HL-60 (cell line): ENCODE data around the gene KDM6A.

Experiments
- DNase-seq, 2 experiments: peaks; one replicate each; pipeline ENCODE4 v3.0.0-alpha.2; 2010 to 2020; ENCODE audit warnings: low read depth in 1 of 2, low spot score in 1 of 2
- H3K27ac ChIP-seq: fragments of 250-450 bp; sonication (Bioruptor Pico); replicated peaks from 2 replicates; pipeline ENCODE4 v1.5.1; 2020; ENCODE audit warnings: mild to moderate bottlenecking, moderate library complexity
- H3K27me3 ChIP-seq: fragments of 250-450 bp; sonication (Bioruptor Pico); 2 replicates; pipeline ENCODE4 v1.5.1; 2021; ENCODE audit warnings: mild to moderate bottlenecking, moderate library complexity; ENCODE audit not compliant: insufficient read depth, poor library complexity, severe bottlenecking
- H3K4me3 ChIP-seq: replicated peaks from 2 replicates; pipeline ENCODE4 v1.5.1; 2011; ENCODE audit warnings: mild to moderate bottlenecking, control low read depth, low read length; ENCODE audit not compliant: insufficient read depth
- CTCF ChIP-seq: IDR thresholded peaks from one replicate; pipeline ENCODE4 v1.5.1; 2011; ENCODE audit warnings: low read length, control low read depth, inconsistent platforms; ENCODE audit not compliant: insufficient read depth
- GABPA ChIP-seq: IDR thresholded peaks from 2 replicates; pipeline ENCODE4 v1.6.1; 2012; ENCODE audit warnings: low read depth
- POLR2AphosphoS5 ChIP-seq: IDR thresholded peaks from 2 replicates; pipeline ENCODE4 v1.6.1; 2012; ENCODE audit warnings: low read depth
- REST ChIP-seq: IDR thresholded peaks from 2 replicates; pipeline ENCODE4 v1.6.1; 2012; ENCODE audit warnings: low read depth; ENCODE audit not compliant: insufficient replicate concordance
- SPI1 ChIP-seq: IDR thresholded peaks from 2 replicates; pipeline ENCODE4 v1.6.1; 2012; ENCODE audit warnings: low read depth, mild to moderate bottlenecking, borderline replicate concordance

Gene KDM6A

DNA sequence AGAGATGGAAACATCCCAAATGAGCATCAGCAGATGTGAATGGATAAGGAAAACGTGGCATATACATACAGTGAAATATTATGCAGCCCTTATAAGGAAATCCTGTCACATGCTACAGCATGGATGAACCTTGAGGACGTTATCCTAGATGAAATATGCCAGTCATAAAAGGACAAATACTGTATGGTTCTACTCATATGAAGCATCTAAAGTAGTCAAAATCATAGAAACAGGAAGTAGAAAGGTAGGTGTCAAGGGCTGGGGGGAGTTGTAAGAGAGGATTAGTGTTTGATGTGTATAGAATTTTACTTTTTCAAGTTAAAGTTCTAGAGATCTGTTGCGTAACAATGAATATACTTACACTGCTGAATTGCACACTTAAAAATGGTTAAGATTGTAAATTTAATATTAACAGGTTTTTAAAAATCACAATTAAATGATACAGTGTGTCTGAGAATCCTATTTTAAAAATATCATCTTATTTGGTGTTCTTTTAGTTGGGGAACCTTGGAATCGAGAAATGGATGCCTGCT lies 58.5 kb downstream of the KDM6A start:
- TF ChIP-seq CTCF (no peak), REST (no peak), GABPA (no peak), POLR2AphosphoS5 (no peak), SPI1 (no peak)
- Histone ChIP-seq H3K4me3 (no peak overlapping the region), H3K27ac (no peak overlapping the region), H3K27me3 (no peaks in the 10 kb centered on the region)
- no peak for DNase-seq

DNA sequence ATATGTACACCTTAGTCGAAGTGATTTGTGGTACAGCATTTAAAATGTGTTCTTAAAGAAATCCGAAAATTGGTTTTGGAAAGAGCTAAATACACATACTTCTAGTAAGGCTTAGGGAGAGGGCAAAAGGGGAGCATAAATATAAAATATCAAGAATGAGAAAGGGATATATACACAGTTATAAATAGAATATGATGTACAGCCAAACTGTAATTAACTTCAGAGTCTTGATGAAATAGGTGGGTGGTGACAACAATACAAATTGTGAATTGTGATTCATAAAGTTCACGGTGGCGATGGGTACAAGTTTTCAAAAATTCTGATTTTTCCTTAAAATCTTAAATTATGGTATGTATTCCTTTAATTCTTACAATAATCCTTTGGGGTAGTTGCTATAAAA lies 62.2 kb downstream of the KDM6A start:
- no peak for DNase-seq
- H3K27me3 ChIP-seq: no peaks in the 10 kb centered on the region
- no peak overlapping the region for H3K27ac ChIP-seq
- TF ChIP-seq SPI1 (no peak), GABPA (no peak), CTCF (no peak), POLR2AphosphoS5 (no peak), REST (no peak)
- H3K4me3 ChIP-seq: no peak overlapping the region

DNA sequence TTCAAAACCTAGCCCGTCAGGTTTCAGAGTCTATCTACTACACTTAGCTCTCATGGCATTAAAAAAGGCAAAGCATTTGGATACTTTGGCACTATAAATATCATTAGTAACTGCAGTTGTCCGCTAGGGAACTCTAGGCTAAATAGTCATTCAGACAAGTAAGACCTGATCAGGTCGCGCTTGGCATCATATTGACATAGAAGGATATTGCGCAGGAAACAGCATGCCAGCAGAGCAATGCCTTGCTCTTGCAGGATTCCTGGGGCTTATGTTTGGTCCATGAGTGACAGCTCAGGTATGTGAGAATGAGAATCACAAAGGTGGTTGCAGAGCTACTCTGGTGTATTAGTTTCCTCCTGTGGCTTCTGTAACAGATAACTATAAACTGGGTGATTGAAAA lies 62.7 kb downstream of the KDM6A start:
- no peak overlapping the region for H3K4me3 ChIP-seq
- TF ChIP-seq POLR2AphosphoS5 (no peak), CTCF (no peak), GABPA (no peak)
- H3K27me3 ChIP-seq: no peaks in the 10 kb centered on the region
- no peak overlapping the region for H3K27ac ChIP-seq
- no peak for DNase-seq

GRCh38 chrX:44937606-44938005 lies 64.6 kb downstream of the KDM6A start:
- H3K4me3 ChIP-seq: no peak overlapping the region
- H3K27ac ChIP-seq: no peak overlapping the region
- DNase-seq: no peak
- no peaks in the 10 kb centered on the region for H3K27me3 ChIP-seq
- no peak for TF ChIP-seq REST
- TF ChIP-seq GABPA: no peak
- TF ChIP-seq CTCF: no peak
- TF ChIP-seq POLR2AphosphoS5: no peak
- no peak for TF ChIP-seq SPI1
